H1 (cell line): ENCODE measurements around the gene EMC6. TPM values are rescaled to one million over a fixed set of nuclear protein-coding genes. Genes with fewer than 3 reads are reported as not detected.

Source experiments
- CTCF ChIA-PET: fragments of 300-600 bp; sonication (Branson Sonifier 250); formaldehyde crosslinking; loops from one replicate; lab custom pipeline; 2021; ENCODE audit not compliant: partially characterized antibody; lab: Charles Lee
- POLR2A ChIA-PET: fragments of 300-600 bp; sonication (Branson Sonifier 250); formaldehyde crosslinking; loops from one replicate; lab custom pipeline; 2021; ENCODE audit warnings: inconsistent platforms; ENCODE audit not compliant: partially characterized antibody; lab: Charles Lee
- DNase-seq, 2 experiments: peaks; one replicate each; pipeline versions ENCODE4 v3.0.0 to v3.0.0-alpha.2; 2010 to 2022; ENCODE audit warnings: low spot score in 2 of 2, low read depth in 1 of 2, mixed read lengths in 1 of 2
- FAIRE-seq: peaks from 2 replicates; lab custom pipeline; 2011; peaks lifted over from hg19 to GRCh38; lab: Jason Lieb, UNC
- H2AFZ ChIP-seq: 2 replicates; pipeline ENCODE4 v1.8.1; 2012; ENCODE audit warnings: low read length, inconsistent platforms
- H2AK5ac ChIP-seq: 2 replicates; pipeline ENCODE4 v1.6.1; 2013; ENCODE audit warnings: low read depth, low read length
- H2BK120ac ChIP-seq: replicated peaks from 2 replicates; pipeline ENCODE3; 2013; ENCODE audit warnings: low read depth, low read length, inconsistent platforms
- H2BK12ac ChIP-seq: 2 replicates; pipeline ENCODE4 v1.6.1; 2013; ENCODE audit warnings: low read depth, low read length
- H2BK15ac ChIP-seq: 2 replicates; pipeline ENCODE4 v1.6.1; 2013; ENCODE audit warnings: low read length
- H2BK20ac ChIP-seq: 2 replicates; pipeline ENCODE4 v1.6.1; 2013; ENCODE audit warnings: low read length
- H2BK5ac ChIP-seq: 2 replicates; pipeline ENCODE4 v1.6.1; 2013; ENCODE audit warnings: low read depth, low read length
- H3K14ac ChIP-seq: 2 replicates; pipeline ENCODE4 v1.6.1; 2013; ENCODE audit warnings: inconsistent platforms; ENCODE audit not compliant: insufficient read length
- H3K18ac ChIP-seq: 2 replicates; pipeline ENCODE4 v1.6.1; 2013; ENCODE audit warnings: low read length; ENCODE audit errors: extremely low read depth
- H3K23ac ChIP-seq: 2 replicates; pipeline ENCODE4 v1.6.1; 2013; ENCODE audit warnings: inconsistent platforms; ENCODE audit not compliant: insufficient read length
- H3K23me2 ChIP-seq: 2 replicates; pipeline ENCODE4 v1.6.1; 2013; ENCODE audit warnings: low read depth, low read length
- H3K27ac ChIP-seq: 2 replicates; pipeline ENCODE4 v1.6.1; 2011; ENCODE audit warnings: low read depth, low read length, inconsistent platforms
- H3K27me3 ChIP-seq, 4 experiments: replicated peaks in 1 of 4; 1 replicate in 1 of 4; 2 replicates in 3 of 4; pipeline versions ENCODE4 v1.6.1 to v1.8.1; 2011 to 2013; ENCODE audit warnings: low read length in 3 of 4, mild to moderate bottlenecking in 3 of 4, inconsistent platforms in 2 of 4, mixed read lengths in 2 of 4, moderate library complexity in 1 of 4; ENCODE audit not compliant: control insufficient read depth in 3 of 4, insufficient read depth in 3 of 4; ENCODE audit errors: extremely low read depth in 1 of 4
- H3K36me3 ChIP-seq, 4 experiments: 2 replicates each; pipeline versions ENCODE4 v1.6.1 to v1.8.1; 2011 to 2013; ENCODE audit warnings: mild to moderate bottlenecking in 4 of 4, low read length in 3 of 4, moderate library complexity in 2 of 4, control low read depth in 1 of 4, inconsistent platforms in 1 of 4; ENCODE audit not compliant: insufficient read depth in 4 of 4, control insufficient read depth in 2 of 4
- H3K4ac ChIP-seq: replicated peaks from 2 replicates; pipeline ENCODE3; 2013; ENCODE audit warnings: low read length, low read depth, mixed read lengths, inconsistent platforms; ENCODE audit not compliant: insufficient read length
- H3K4me1 ChIP-seq, 4 experiments: replicated peaks in 1 of 4; 1 replicate in 1 of 4; 2 replicates in 3 of 4; pipeline versions ENCODE4 v1.6.1 to v1.8.1; 2011 to 2013; ENCODE audit warnings: low read length in 3 of 4, inconsistent platforms in 2 of 4, mixed read lengths in 1 of 4; ENCODE audit not compliant: insufficient read depth in 4 of 4, control insufficient read depth in 3 of 4
- H3K4me2 ChIP-seq, 2 experiments: 2 replicates each; pipeline versions ENCODE4 v1.6.1 to v1.8.1; 2011 to 2013; ENCODE audit warnings: low read depth in 2 of 2, low read length in 2 of 2, control low read depth in 1 of 2, inconsistent platforms in 1 of 2, mild to moderate bottlenecking in 1 of 2; ENCODE audit not compliant: insufficient read depth in 1 of 2
- H3K4me3 ChIP-seq, 4 experiments: fragments of 200-600, 300-600 bp in 1 of 4; sonication (generic), shearing (Covaris generic), sonication (Bioruptor Twin) in 1 of 4; 2 replicates each; pipeline versions ENCODE4 v1.5.1 to v1.8.1; 2011 to 2016; ENCODE audit warnings: low read length in 4 of 4, low read depth in 3 of 4, control low read depth in 2 of 4, inconsistent platforms in 2 of 4, mild to moderate bottlenecking in 2 of 4, mixed read lengths in 1 of 4, moderate library complexity in 1 of 4; ENCODE audit not compliant: insufficient read depth in 2 of 4; ENCODE audit errors: extremely low read depth in 1 of 4
- H3K56ac ChIP-seq: replicated peaks from 2 replicates; pipeline ENCODE3; 2013; ENCODE audit warnings: low read depth, mild to moderate bottlenecking, mixed read lengths, low read length, inconsistent platforms; ENCODE audit not compliant: insufficient read length
- H3K79me1 ChIP-seq: 2 replicates; pipeline ENCODE4 v1.6.1; 2013; ENCODE audit warnings: low read depth, low read length, control low read depth
- H3K79me2 ChIP-seq, 2 experiments: 2 replicates each; pipeline versions ENCODE4 v1.6.1 to v1.8.1; 2012 to 2013; ENCODE audit warnings: low read length in 2 of 2, mild to moderate bottlenecking in 2 of 2, inconsistent platforms in 1 of 2; ENCODE audit not compliant: insufficient read depth in 2 of 2, control insufficient read depth in 1 of 2
- H3K9ac ChIP-seq, 4 experiments: replicated peaks in 1 of 4; 1 replicate in 1 of 4; 2 replicates in 3 of 4; pipeline versions ENCODE4 v1.6.1 to v1.8.1; 2011 to 2013; ENCODE audit warnings: low read depth in 3 of 4, low read length in 3 of 4, control low read depth in 2 of 4, mild to moderate bottlenecking in 2 of 4, moderate library complexity in 2 of 4, inconsistent platforms in 1 of 4; ENCODE audit errors: extremely low read depth in 1 of 4
- H3K9me3 ChIP-seq, 2 experiments: 2 replicates each; pipeline versions ENCODE4 v1.6.1 to v1.8.1; 2012 to 2013; ENCODE audit warnings: mild to moderate bottlenecking in 2 of 2, moderate library complexity in 2 of 2, control low read depth in 1 of 2, inconsistent platforms in 1 of 2, low read depth in 1 of 2, low read length in 1 of 2, mixed read lengths in 1 of 2; ENCODE audit not compliant: insufficient read depth in 2 of 2
- H4K20me1 ChIP-seq, 2 experiments: replicated peaks in 1 of 2; 2 replicates each; pipeline versions ENCODE3 to v1.8.1; 2011 to 2013; ENCODE audit warnings: inconsistent platforms in 2 of 2, low read length in 2 of 2, mild to moderate bottlenecking in 1 of 2; ENCODE audit not compliant: insufficient read depth in 2 of 2, control insufficient read depth in 1 of 2
- H4K5ac ChIP-seq: 2 replicates; pipeline ENCODE4 v1.6.1; 2013; ENCODE audit warnings: low read length, low read depth, mixed read lengths, inconsistent platforms; ENCODE audit not compliant: insufficient read length
- H4K8ac ChIP-seq: 2 replicates; pipeline ENCODE4 v1.8.0; 2013; ENCODE audit warnings: mild to moderate bottlenecking, moderate library complexity, low read length, inconsistent platforms; ENCODE audit not compliant: insufficient read depth; ENCODE audit errors: extremely low read depth
- H4K91ac ChIP-seq: replicated peaks from 2 replicates; pipeline ENCODE3; 2013; ENCODE audit warnings: low read length, mixed read lengths, inconsistent platforms; ENCODE audit not compliant: insufficient read length
- EZH2 ChIP-seq: fragments of 200-600 bp; sonication (generic); IDR thresholded peaks from 2 replicates; pipeline ENCODE4 v1.7.1; 2012; ENCODE audit warnings: low read depth, mild to moderate bottlenecking, moderate library complexity, low read length, inconsistent platforms; ENCODE audit not compliant: severe bottlenecking
- KDM4A ChIP-seq: IDR thresholded peaks from one replicate; pipeline ENCODE4 v1.7.1; 2012; ENCODE audit warnings: low read depth, mild to moderate bottlenecking, moderate library complexity, low read length, inconsistent platforms; ENCODE audit not compliant: severe bottlenecking
- SIN3A ChIP-seq, 2 experiments: IDR thresholded peaks in 1 of 2; conservative IDR thresholded peaks in 1 of 2; 2 replicates each; pipeline ENCODE4 v1.6.1; 2011 to 2012; ENCODE audit warnings: low read length in 2 of 2, improper control_type of control experiment in 1 of 2, low read depth in 1 of 2, mild to moderate bottlenecking in 1 of 2
- WGBS, 2 experiments: shearing (Covaris generic) in 1 of 2; methylation state at CpG; one replicate each; pipeline versions ENCODE4 v1.1.6 to v1.1.7; 2013 to 2015; ENCODE audit warnings: low lambda C conversion rate in 2 of 2, mixed read lengths in 2 of 2, inconsistent platforms in 1 of 2, low coverage in 1 of 2, missing lambda C conversion rate in 1 of 2; ENCODE audit not compliant: insufficient replicate concordance in 2 of 2, insufficient coverage in 1 of 2, insufficient read length in 1 of 2; ENCODE audit errors: extremely low coverage in 1 of 2, missing lambda C conversion rate in 1 of 2; 5-methylcytosine and 5-hydroxymethylcytosine counted together
- polyA plus RNA-seq, 7 experiments: library from polyadenylated mRNA; depleted of rRNA in 3 of 7; stranded (reverse) in 5 of 7; unstranded in 2 of 7; fragments of >200 nt in 5 of 7; fragments of 200-250 nt in 2 of 7; gene quantifications; 1 replicate in 5 of 7; 2 replicates in 1 of 7; 4 replicates in 1 of 7; pipeline versions ENCODE4 v1.2.1 to v1.2.3, GENCODE V29; 2011 to 2013; ENCODE audit warnings: missing spikeins in 2 of 7, mixed read lengths in 2 of 7
- total RNA-seq: library from RNA; stranded (reverse); fragmentation: NEBNext Ultra II Directional; extraction: Animal tissue kit (Norgen Biotek cat#: 25700); gene quantifications from 2 replicates; pipeline ENCODE4 v1.2.1, GENCODE V29; 2021
- TF ChIP-seq, protein P1 (sequence below): IDR thresholded peaks from 2 replicates; pipeline ENCODE4 v1.6.1; 2011; ENCODE audit warnings: low read length, improper control_type of control experiment

The EMC6 gene
- total and polyA plus RNA-seq, 2 of the 8 experiments (the other 6 are each of a cell fraction or from before 2014, with no cell fraction given): 81.5 to 193 TPM

DNA sequence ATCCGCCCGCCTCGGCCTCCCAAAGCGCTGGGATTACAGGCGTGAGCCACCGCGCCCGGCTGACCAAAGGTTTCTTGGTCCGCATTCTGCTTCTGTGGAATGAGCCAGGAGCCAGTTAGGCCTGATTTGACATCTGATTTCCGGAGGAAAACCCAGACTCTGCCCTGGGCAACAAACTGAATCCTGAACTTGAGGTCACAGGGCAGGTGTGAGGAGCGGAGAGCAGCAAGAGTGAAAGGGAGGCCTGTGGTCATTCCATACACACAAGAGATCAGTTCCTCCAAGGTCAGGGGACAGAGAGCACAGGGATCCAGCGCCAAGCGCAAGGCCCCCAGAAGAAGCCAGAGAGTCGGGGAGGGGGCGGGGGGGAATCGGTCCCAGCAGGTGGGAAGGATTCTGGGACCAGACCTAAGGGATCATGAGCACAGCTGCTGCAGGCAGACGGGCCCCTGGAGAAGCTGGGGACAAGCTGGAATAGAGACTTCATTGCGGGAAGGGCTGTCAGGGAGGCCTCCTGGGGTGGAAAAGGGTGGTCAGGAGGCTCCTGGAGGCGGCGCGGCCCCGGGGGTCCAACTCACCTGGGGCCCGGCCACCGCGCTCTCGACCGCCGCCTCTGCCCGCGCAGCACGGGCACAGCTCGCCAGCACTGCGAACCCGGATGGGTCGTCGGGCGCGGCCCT is 33.0 kb upstream of the EMC6 start:
- FAIRE-seq: no peak
- H3K18ac ChIP-seq: peak overlapping the region; percentile 87
- no peak overlapping the region for H2BK120ac ChIP-seq
- H3K4ac ChIP-seq: no peak overlapping the region
- H4K8ac ChIP-seq: peak overlapping the region; percentile 38
- no peak overlapping the region for H2AK5ac ChIP-seq
- peak overlapping the region; percentile 78; the same call in 1 of the 2 replicates for H2BK5ac ChIP-seq
- H4K5ac ChIP-seq: peak overlapping the region; percentile 63
- H3K9ac ChIP-seq: peak overlapping the region; percentile 52 to 70 (median 69); a peak in 6 of 7 replicates
- TF ChIP-seq EZH2 (no peak), KDM4A (peak; percentile 83), SIN3A (conservative IDR thresholded peaks at IDR 0.05 in 1 of 2, IDR thresholded peaks at IDR 0.05 in 1 of 2; ENCODE audit: low read depth in 1 of 2, low read length in 2 of 2) (0 out of 4 replicates have a peak, but pooled peaks of 1 of the 2 experiments have one; percentile 27)
- TF ChIP-seq, protein P1, sequence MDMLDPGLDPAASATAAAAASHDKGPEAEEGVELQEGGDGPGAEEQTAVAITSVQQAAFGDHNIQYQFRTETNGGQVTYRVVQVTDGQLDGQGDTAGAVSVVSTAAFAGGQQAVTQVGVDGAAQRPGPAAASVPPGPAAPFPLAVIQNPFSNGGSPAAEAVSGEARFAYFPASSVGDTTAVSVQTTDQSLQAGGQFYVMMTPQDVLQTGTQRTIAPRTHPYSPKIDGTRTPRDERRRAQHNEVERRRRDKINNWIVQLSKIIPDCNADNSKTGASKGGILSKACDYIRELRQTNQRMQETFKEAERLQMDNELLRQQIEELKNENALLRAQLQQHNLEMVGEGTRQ: no peak
- no peak overlapping the region for H2BK15ac ChIP-seq
- no peaks in the 10 kb centered on the region for H3K9me3 ChIP-seq
- peaks cover 6% of the 10 kb centered on the region; the same call in 1 of the 2 replicates for H3K79me1 ChIP-seq
- peaks cover 6% of the 10 kb centered on the region; the same call in 1 of the 2 replicates for H3K23me2 ChIP-seq
- H3K27me3 ChIP-seq: no peaks in the 10 kb centered on the region
- H4K91ac ChIP-seq: peak overlapping the region; percentile 81
- peak overlapping the region; percentile 87 to 95 (median 88) for H3K4me3 ChIP-seq
- H3K56ac ChIP-seq: peak overlapping the region; percentile 95
- no peak overlapping the region for H2BK20ac ChIP-seq
- H2AFZ ChIP-seq: no peak overlapping the region; the same call in 1 of the 2 replicates
- no peak overlapping the region for H3K14ac ChIP-seq
- no peak for DNase-seq
- H3K4me1 ChIP-seq: peaks cover 0 to 5% (median 1%) of the 10 kb centered on the region in 4 experiments; a peak in 3 of 7 replicates
- peaks cover 3 to 11% (median 6%) of the 10 kb centered on the region in 4 experiments; a peak in 6 of 8 replicates for H3K36me3 ChIP-seq
- ChIA-PET POLR2A (interaction anchor here (0.6 to 3.4 kb wide), 11 partner anchors 9 to 172 kb away, joined by 3 to 19 read pairs (median 5); partner anchors contain the start of gene TAX1BP3), CTCF (interaction anchor here (0.8 to 2.0 kb wide), 4 partner anchors 13 to 47 kb away, joined by 3 to 4 read pairs (median 4); no protein-coding TSS in a partner anchor)
- H3K79me2 ChIP-seq: peaks cover 0 to 20% of the 10 kb centered on the region in 2 experiments; a peak in 2 of 4 replicates
- peak overlapping the region; percentile 50 to 92 for H3K4me2 ChIP-seq
- H3K23ac ChIP-seq: no peak overlapping the region
- H4K20me1 ChIP-seq: peaks cover 2 to 11% of the 10 kb centered on the region in 2 experiments
- peak overlapping the region; percentile 63; the same call in 1 of the 2 replicates for H3K27ac ChIP-seq
- H2BK12ac ChIP-seq: no peak overlapping the region
- 26% methylated on average over 23 of the region's 38 CpGs; no CpG with 5 or more reads in 1 of the 2 experiments for WGBS, 2 experiments
